GM21825 (cell line): ENCODE data around the gene BBOX1.
"Not testable (repeated sequence)": the region's sequence is repeated elsewhere in the genome, so short reads cannot be mapped to it uniquely, and the experiment has no call there.

Source experiments
- ATAC-seq: cut with Tn5 transposase; IDR thresholded peaks from one replicate; pipeline ENCODE4 v1.9.1; 2021; ENCODE audit warnings: mild to moderate bottlenecking, moderate library complexity; ENCODE audit not compliant: unreplicated experiment

The BBOX1 gene

GRCh38 chr11:27120211-27120610, 79.6 kb downstream of the BBOX1 start:
- ATAC-seq = no peak

GRCh38 chr11:27122001-27122400, 81.4 kb downstream of the BBOX1 start:
- no peak for ATAC-seq

- ATAC-seq = no peak
Observed at GRCh38 chr11:27124514-27125264, 84.1 kb downstream of the BBOX1 start.

GRCh38 chr11:27129686-27130085, 89.1 kb downstream of the BBOX1 start:
- ATAC-seq = no peak

GRCh38 chr11:27130806-27131205, 90.2 kb downstream of the BBOX1 start:
- no peak for ATAC-seq

- not testable (repeated sequence) for ATAC-seq
Observed at GRCh38 chr11:27135924-27136329, 95.3 kb downstream of the BBOX1 start.

- no peak for ATAC-seq
Observed at GRCh38 chr11:27138716-27139115, 98.1 kb downstream of the BBOX1 start.

- ATAC-seq = no peak
Observed at GRCh38 chr11:27139742-27140367, 99.2 kb downstream of the BBOX1 start.

GRCh38 chr11:27141576-27141975, 101.0 kb downstream of the BBOX1 start:
- ATAC-seq = no peak

- ATAC-seq = no peak
Observed at GRCh38 chr11:27147916-27148315, 107.3 kb downstream of the BBOX1 start.

- no peak for ATAC-seq
Observed at GRCh38 chr11:27148506-27148905, 107.9 kb downstream of the BBOX1 start.

GRCh38 chr11:27150098-27150497, 109.5 kb downstream of the BBOX1 start:
- ATAC-seq = no peak

GRCh38 chr11:27153136-27153535, 112.5 kb downstream of the BBOX1 start:
- no peak for ATAC-seq

GRCh38 chr11:27158456-27159334, 118.1 kb downstream of the BBOX1 start:
- ATAC-seq = peak; percentile 70

- no peak for ATAC-seq
Observed at GRCh38 chr11:27159335-27159679, 118.7 kb downstream of the BBOX1 start.

- no peak for ATAC-seq
Observed at GRCh38 chr11:27161071-27161470, 120.5 kb downstream of the BBOX1 start.

GRCh38 chr11:27162237-27162636, 121.6 kb downstream of the BBOX1 start:
- ATAC-seq = no peak

- no peak for ATAC-seq
Observed at GRCh38 chr11:27166130-27166529, 125.5 kb downstream of the BBOX1 start.

- ATAC-seq = no peak
Observed at GRCh38 chr11:27171376-27171958, 130.9 kb downstream of the BBOX1 start.

GRCh38 chr11:27173545-27173944, 132.9 kb downstream of the BBOX1 start:
- no peak for ATAC-seq

- ATAC-seq = no peak
Observed at GRCh38 chr11:27174021-27174420, 133.4 kb downstream of the BBOX1 start.
